Brain microvascular endothelial cell (primary cell): Measurements from ENCODE around the gene NDUFAF2.

Experiments used
- DNase-seq: peaks from one replicate; pipeline ENCODE4 v3.0.0-alpha.2; 2020
- H3K27ac ChIP-seq: fragments of 250-450 bp; sonication (Bioruptor Pico); 2 replicates; pipeline ENCODE4 v1.5.1; 2020; ENCODE audit warnings: mild to moderate bottlenecking, moderate library complexity
- H3K27me3 ChIP-seq: fragments of 250-450 bp; sonication (Bioruptor Pico); replicated peaks from 2 replicates; pipeline ENCODE4 v1.5.1; 2020; ENCODE audit warnings: mild to moderate bottlenecking
- H3K36me3 ChIP-seq: fragments of 250-450 bp; sonication (Bioruptor Pico); replicated peaks from 2 replicates; pipeline ENCODE4 v1.5.1; 2020; ENCODE audit warnings: mild to moderate bottlenecking
- H3K4me3 ChIP-seq: 2 replicates; pipeline ENCODE4 v1.5.1; 2011; ENCODE audit warnings: low read depth, mild to moderate bottlenecking, control low read depth, low read length, moderate library complexity
- in situ Hi-C: cut with HindIII; loops from 2 replicates; pipeline ENCODE4 v1.10.0; 2017; ENCODE audit warnings: low sequenced_read_pairs, low pct_ligation_motif_present
- TF ChIP-seq, protein P1 (sequence below): IDR thresholded peaks from 2 replicates; pipeline ENCODE4 v1.5.1; 2011; ENCODE audit warnings: low read depth, mild to moderate bottlenecking, moderate library complexity, low read length, control low read depth, inconsistent platforms; ENCODE audit errors: missing control alignments

Gene NDUFAF2

DNA sequence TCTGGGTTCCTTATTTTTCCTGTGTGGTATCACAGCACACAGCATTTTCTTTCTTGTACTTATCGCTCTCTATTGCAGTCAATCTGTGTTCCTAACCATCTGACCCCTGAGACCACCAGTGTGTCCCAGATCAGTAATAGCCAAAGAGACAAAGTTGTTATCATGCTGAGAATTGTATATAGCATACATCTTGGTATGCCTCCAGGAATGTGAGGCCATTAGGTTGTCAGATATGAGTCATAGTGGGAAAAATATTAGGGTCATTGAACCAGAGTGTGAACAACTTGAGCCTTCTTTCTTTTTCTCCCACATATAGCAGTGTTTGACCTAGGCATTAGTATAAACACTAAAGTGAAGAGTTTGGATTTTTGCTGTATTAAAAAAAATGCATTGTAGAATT is 106.3 kb downstream of the NDUFAF2 start:
- H3K27me3 ChIP-seq, result no peaks in the 10 kb centered on the region
- DNase-seq, result peak; percentile 69
- H3K27ac ChIP-seq, result peak overlapping the region; percentile 78
- no peak overlapping the region for H3K4me3 ChIP-seq
- in situ Hi-C loops, result no loop called here
- H3K36me3 ChIP-seq, result no peaks in the 10 kb centered on the region
- TF ChIP-seq, protein P1, sequence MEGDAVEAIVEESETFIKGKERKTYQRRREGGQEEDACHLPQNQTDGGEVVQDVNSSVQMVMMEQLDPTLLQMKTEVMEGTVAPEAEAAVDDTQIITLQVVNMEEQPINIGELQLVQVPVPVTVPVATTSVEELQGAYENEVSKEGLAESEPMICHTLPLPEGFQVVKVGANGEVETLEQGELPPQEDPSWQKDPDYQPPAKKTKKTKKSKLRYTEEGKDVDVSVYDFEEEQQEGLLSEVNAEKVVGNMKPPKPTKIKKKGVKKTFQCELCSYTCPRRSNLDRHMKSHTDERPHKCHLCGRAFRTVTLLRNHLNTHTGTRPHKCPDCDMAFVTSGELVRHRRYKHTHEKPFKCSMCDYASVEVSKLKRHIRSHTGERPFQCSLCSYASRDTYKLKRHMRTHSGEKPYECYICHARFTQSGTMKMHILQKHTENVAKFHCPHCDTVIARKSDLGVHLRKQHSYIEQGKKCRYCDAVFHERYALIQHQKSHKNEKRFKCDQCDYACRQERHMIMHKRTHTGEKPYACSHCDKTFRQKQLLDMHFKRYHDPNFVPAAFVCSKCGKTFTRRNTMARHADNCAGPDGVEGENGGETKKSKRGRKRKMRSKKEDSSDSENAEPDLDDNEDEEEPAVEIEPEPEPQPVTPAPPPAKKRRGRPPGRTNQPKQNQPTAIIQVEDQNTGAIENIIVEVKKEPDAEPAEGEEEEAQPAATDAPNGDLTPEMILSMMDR, result no peak

DNA sequence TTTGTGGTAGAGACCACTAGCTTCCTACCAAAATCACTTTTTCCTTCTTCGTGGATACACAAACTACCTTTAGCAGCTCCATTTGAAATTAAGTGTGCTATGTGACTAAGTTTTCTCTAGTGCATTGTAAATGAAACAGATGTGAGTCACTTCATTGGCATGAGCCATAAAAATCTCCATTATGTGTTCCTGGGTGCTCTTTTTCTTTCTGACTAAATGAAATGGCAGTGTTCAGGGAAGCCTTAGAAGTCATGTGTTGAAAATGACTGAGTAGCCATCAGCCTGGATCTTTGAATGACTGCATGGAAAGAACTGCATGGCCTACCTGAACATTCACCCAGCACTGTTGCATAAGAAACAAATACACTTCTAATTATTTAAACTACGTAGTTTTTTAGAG is 107.9 kb downstream of the NDUFAF2 start:
- in situ Hi-C loops, result no loop called here
- TF ChIP-seq, protein P1, result no peak
- peak; percentile 83 for DNase-seq
- H3K27me3 ChIP-seq, result no peaks in the 10 kb centered on the region
- no peaks in the 10 kb centered on the region for H3K36me3 ChIP-seq
- H3K27ac ChIP-seq, result peak overlapping the region; percentile 78
- no peak overlapping the region for H3K4me3 ChIP-seq

DNA sequence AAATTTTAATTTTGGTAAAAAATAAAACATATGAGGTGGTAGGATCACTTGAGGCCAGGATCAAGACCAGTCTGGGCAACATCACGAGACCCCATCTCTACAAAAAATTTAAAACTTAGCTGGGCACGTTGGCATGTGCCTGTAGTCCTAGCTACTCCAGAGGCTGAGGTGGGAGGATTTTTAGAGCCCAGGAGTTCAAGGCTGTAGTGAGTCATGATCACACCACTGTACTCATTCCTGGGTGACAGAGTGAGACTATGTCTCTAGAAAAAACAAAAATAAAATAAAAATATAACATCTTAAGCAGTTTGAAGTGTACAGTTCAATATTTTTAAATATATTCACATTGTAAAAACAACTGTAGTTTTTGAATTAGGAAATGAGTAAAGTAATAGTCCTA is 108.9 kb downstream of the NDUFAF2 start:
- no peak overlapping the region for H3K4me3 ChIP-seq
- H3K27ac ChIP-seq, result peak overlapping the region; percentile 78
- in situ Hi-C loops, result no loop called here
- no peaks in the 10 kb centered on the region for H3K36me3 ChIP-seq
- TF ChIP-seq, protein P1, result no peak
- no peaks in the 10 kb centered on the region for H3K27me3 ChIP-seq
- DNase-seq, result peak; percentile 48

DNA sequence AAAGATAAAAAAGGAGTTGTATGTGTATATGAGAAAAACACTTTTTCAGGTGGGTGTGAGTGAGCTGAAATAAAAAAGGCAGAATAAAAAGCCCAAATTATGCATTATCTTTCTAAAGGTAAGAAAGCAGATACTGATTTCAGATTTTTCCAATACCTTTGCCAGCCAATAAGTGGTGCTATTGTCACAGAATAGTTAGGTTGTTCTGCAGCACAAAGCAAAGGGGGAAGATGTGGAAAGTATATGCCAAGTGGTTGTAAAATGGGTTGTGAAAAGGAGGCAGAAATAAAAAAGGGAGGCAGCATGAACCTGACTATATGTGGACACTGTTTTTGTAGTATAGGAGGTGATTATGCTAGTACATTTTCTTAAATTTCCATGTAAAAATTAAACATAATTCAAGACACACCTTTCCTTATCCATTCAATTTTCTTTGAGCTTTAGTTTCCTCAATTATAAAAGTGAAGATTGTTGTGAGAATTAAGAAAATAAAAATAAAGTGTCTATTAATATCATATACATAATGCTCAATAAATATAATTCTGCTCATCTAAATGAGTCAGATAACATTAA is 110.5 kb downstream of the NDUFAF2 start:
- peak; percentile 43 for DNase-seq
- in situ Hi-C loops, result no loop called here

DNA sequence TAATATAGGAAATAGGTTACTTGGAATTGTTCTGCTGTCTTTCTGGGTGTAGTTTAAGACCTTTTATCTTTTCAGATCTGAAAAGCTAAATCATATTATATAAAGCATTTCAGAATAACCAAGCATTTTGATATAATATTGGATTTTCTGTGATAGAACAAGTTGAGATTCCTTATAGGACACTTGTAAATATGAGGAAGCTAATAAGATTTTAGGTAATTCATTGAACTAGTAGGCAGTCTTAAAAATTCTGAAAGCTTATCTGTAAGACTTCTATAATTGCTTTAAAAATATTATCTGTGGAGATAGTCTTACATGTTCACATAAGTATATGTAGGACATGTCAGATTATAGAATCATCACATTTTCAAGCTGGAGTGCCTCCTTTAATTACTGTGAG is 114.5 kb downstream of the NDUFAF2 start:
- in situ Hi-C loops, result no loop called here
- Histone ChIP-seq H3K27me3 (no peaks in the 10 kb centered on the region), H3K36me3 (no peaks in the 10 kb centered on the region), H3K27ac (no peak overlapping the region), H3K4me3 (no peak overlapping the region)
- TF ChIP-seq, protein P1, result no peak
- DNase-seq, result no peak

More for the DNA sequence above, 110.5 kb downstream of the NDUFAF2 start:
- TF ChIP-seq, protein P1, result peak; percentile 62
- H3K27me3 ChIP-seq, result no peaks in the 10 kb centered on the region
- no peak overlapping the region for H3K27ac ChIP-seq
- no peaks in the 10 kb centered on the region for H3K36me3 ChIP-seq
- no peak overlapping the region for H3K4me3 ChIP-seq

DNA sequence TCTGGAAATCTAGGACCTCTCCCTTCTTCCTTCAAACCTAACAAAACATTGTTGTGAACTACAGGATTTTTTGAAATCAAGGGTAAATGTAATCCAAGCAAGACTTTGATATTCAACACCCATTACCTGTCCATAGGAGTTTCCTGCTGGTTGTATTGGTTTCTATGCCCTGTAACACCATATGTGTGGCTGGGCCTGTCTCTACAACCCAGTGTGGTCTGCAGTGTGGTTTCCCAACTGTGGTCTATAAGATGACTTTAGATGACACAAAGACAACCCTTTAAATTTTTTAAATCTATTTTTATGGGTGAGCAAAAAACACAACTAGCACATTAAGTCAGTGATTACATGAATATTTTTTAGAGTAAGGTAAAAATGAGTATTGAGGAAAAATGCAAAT is 124.1 kb downstream of the NDUFAF2 start:
- Histone ChIP-seq H3K27ac (no peak overlapping the region), H3K36me3 (no peaks in the 10 kb centered on the region), H3K27me3 (no peaks in the 10 kb centered on the region), H3K4me3 (no peak overlapping the region)
- in situ Hi-C loops, result no loop called here
- no peak for DNase-seq
- TF ChIP-seq, protein P1, result no peak
